NCI-H128 (cell line): Measurements from ENCODE around the gene SPATA16.

Experiments
- DNase-seq: peaks from one replicate; lab custom pipeline; 2025; ENCODE audit not compliant: unreplicated experiment; lab: John Stamatoyannopoulos, UW

SPATA16 gene

DNA sequence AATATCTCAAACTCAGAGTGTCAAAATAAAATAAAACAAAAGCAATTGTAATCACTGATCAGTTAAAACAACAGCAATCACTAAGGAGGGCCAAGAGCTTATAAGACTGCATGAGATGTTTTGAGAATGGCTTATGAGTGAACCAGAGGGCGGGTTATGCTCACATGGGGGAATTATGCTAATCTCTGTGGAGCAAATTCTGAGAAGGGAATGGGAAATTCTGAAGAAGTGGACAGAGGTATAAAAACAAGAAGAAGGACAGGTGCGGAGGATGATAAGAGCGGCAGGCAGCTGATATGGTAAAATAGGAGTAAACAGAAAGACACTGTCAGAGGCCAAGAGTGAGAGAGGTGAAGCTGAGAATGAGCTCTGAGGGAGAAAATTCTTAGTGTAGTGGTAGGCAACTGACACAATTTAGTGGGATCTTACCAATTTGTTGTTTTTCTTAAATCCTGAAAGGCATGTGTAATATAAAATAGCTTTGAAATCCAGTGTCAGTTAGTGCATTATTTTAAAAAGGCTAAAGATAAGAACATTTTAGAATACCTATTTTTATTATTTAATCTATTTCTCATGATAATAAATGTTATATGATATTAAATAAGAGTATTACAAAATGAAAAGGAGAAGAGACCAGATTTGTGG lies 133.8 kb downstream of the SPATA16 start:
- DNase-seq, result no peak

GRCh38 chr3:173006006-173006405 lies 135.0 kb downstream of the SPATA16 start:
- DNase-seq, result no peak

- no peak for DNase-seq
These were observed 136.4 kb downstream of the SPATA16 start for GRCh38 chr3:173004681-173005080.

DNA sequence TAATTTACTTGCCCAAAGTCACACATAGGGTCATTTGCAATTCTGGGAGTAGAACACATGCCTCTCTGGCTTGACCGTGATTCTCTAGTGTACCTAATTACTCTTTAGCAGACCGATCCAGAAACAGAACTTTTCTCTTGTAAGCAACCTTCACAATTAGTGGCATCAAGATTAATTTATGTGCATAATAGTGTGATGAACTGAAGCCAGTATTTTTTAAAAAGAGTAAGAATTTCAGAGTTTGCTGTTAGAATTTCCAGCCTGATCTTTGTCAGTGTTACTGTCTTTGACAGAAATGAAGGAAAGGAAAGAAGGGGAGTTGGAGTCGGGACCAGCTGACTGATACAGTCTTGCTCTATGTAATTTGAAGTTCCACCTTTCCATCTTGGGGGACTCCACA lies 137.1 kb downstream of the SPATA16 start:
- no peak for DNase-seq

DNA sequence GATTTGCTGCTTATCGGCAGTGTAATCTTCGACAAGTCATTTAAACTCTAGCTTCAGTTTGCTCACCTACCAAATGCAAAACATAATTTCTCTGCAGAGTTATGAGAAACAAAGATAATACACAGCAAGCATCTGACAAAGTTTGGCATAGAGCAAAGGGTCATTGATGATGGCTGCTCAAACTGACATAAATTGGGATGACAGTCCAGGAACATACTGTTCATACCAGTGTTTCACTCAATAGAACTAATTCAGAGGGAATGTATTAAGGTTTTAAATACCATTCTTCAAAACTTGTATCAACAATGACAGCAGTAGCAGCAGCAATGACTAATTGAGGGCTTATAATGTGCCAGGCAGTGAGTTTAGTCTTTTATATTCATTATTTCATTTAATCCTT lies 137.6 kb downstream of the SPATA16 start:
- DNase-seq, result no peak

- DNase-seq, result no peak
These were observed 139.4 kb downstream of the SPATA16 start for GRCh38 chr3:173001622-173002021.

DNA sequence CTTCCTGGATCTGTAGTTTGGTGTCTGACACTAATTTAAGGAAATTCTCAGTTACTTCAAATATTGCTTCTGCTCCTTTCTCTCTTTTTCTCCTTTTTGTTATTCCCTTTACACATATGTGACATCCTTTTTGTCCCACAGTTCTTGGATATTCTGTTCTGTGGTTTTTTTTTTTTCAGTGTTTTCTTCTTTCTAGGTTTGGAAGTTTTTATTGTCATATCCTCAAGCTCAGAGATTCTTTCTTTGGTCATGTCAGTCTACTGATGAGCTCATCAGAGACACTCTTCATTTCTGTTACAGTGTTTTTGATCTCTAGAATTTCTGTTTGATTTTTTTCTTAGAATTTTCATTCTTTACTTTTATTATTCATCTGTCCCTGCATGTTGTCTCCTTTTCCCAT lies 140.5 kb downstream of the SPATA16 start:
- no peak for DNase-seq

- no peak for DNase-seq
These were observed 147.6 kb downstream of the SPATA16 start for GRCh38 chr3:172993412-172993811.

- no peak for DNase-seq
These were observed 149.5 kb downstream of the SPATA16 start for GRCh38 chr3:172991424-172991996.

DNA sequence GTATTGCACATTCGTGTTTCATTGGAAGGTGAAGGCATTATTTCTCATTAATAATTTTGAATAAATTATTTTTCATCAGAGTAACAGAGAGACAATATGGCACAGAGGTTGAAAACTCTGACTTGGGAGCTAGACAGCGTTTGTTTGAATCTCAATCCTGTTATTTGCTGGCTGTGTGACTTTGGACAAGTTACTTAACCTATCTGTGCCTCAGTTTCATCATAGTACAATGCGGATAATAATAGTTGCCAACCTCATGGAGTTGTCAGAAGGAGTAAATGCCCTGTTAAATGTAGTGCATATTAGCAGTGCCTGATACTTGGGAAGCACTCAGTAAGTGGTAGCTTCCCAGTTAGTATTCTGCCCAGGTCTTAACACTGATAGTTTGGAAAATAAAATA lies 151.7 kb downstream of the SPATA16 start:
- no peak for DNase-seq

GRCh38 chr3:172987273-172987672 lies 153.8 kb downstream of the SPATA16 start:
- DNase-seq, result no peak

DNA sequence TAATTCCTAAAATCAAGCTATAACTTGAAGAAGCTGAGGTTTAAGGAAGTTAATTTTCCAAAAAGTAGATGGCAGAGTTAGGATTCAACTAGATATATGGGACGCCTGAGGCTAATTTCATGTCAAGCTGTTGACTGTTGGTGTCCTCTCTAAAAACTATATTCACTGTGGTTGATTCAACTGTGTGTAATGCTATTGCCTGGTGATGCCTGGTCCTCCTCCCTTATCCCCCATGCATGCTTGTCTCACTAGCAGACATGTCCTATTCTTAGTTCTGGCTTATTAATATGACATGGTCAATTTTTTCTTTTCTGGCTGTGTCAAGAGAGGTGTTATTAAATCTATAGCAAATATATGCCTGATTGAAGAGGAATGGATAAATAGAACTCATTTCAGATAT lies 156.1 kb downstream of the SPATA16 start:
- DNase-seq, result no peak

DNA sequence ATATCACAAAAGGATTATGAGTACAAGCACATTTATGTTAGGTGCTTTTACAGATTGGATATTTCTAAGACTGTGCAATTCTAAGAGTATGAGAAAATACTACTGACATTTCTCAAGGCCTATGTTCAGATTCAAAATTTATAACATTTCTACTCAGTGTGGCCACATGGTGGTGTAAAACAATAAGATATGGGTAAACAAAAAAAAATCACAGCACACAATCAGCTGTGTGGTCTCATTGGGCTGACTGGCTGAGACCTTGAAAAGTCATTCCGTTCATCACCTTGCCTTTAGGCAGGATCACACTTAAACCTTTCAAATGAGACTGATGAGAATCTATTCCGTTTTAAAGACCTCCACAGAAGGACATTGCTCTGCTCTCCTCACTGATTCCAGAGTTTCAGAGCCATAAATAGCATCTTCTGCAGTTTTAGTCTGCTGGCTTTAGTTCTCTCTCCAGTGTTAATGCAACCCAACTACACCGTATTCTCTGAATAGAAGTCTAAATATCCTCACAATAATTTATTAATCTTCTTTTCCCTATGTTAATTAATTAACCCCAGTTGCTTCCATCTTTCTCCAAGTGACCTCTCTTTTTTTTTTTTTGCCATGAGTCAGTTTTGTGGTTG lies 158.2 kb downstream of the SPATA16 start:
- no peak for DNase-seq

DNA sequence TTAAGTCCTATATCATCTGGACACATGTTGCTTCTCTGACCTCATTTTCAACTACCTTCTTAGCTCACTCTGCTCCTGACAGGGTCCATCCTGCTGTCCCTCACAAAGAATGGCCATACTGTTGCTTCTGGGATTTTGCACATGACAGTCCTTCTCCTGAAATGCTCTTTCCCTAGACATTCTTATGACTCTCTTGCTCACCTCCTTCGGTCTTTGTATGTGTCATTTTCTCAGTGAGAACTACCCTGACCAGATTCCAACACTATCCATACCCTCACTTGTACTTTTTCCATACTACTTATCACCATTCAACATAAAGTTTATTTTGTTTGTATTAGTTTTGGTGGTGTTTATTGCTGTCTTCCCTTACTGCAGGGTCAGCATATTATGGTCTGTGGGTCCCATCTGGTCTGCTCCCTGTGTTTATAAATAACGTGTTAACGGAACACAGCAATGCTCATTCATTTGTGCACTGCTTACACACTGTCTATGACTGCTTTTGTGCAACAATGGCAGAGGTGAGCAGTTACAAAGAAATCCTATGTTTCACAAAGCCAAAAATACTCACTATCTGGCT lies 159.5 kb downstream of the SPATA16 start:
- no peak for DNase-seq

DNA sequence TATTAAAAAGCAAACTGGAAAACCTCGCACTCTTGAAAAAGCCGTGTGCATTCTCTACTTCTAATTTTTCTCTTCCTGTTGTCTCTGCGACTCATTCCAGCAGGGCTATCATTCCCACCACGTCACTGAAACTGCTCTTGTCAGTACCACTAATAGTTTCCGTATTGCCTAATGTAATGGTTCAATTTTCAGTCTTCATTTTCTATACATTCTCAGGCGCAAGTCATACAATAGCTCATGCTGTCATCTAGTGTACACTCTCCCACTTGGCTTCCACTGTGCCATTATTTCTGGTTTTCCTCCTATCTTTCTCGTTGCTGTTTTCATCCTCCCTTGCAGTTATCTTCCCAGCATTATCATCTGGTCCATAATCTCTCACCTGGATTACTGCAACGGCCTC lies 160.2 kb downstream of the SPATA16 start:
- no peak for DNase-seq

GRCh38 chr3:172977696-172978095 lies 163.3 kb downstream of the SPATA16 start:
- DNase-seq, result no peak

GRCh38 chr3:172974969-172975368 lies 166.1 kb downstream of the SPATA16 start:
- no peak for DNase-seq

DNA sequence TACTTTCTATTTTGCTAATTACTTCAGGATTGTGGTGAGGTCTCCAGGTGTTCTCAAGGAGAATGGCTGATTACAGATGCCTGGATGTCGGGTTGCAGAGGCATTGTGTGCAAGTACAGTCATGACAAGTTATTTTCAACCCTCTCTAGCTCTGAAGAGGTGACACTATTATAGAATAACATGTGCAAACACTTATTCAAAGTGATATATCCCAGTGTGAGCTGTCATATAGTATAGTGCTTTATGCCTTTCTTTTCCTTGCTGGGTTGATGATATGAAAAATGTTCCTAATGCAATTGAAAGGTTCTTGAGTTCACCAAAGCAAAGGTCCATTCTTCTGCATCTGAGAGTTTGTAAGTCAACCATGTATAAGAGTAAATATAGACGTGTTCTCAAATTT lies 167.2 kb downstream of the SPATA16 start:
- no peak for DNase-seq

- no peak for DNase-seq
These were observed 168.3 kb downstream of the SPATA16 start for GRCh38 chr3:172972717-172973116.

DNA sequence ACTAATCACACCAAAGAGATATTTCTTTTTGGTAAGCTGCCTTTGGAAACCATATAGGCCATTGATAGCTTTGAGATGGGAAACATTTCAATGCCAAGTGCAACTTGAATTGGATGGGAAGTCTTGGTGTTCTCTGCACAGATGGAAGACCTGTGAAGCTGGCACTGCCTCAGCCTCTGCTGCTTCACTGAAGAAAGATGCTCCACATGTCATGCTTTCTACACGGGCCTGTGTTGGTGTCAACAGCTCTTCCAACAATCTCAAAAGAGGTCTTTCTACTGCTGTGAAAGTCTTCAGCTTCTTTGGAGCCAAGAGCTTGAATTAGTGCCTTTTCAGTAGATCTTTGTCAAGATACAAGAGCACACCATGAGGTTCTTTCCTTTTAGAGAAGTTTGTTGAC lies 169.0 kb downstream of the SPATA16 start:
- DNase-seq, result no peak

DNA sequence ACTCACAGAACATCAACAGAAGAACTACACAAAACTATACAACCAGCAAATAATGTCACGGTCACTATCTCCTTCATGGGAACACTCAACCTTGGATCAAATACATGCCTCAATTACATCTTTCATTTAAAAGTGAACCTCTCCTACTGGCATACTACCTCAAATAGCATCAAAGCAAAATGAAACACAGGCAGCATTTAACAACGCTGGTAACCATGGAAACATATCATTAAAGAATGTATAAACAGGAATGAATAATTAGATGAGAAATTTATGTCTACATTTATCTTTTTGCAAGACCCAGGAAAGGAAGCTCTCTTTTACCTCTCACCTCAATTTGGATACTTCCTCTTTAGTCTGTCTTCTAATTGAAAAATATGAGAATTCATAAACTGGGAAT lies 172.4 kb downstream of the SPATA16 start:
- no peak for DNase-seq

DNA sequence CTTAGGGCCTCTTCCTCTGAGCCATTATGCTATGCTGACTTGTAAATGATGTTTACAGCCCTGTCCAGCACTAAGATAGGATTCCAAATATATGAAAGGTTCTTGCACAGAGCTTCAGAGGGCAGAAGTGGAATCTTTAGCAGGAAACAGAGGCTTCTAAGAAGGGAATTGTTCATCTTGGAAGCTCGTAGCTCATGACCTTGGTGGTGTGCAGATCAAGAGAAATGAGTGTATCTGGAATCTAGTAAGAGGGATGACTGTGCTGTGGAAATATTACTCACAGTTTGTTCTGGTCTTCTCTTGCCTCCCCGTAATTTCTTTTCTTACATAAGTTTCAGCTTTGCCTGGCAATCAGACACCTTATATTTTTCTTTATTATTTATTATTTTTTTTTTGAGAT lies 175.8 kb downstream of the SPATA16 start:
- DNase-seq, result no peak
